Measurements from ENCODE around the gene LAMP1. TPM values are rescaled to one million over a fixed set of nuclear protein-coding genes. Genes with fewer than 3 reads are reported as not detected.

Gene LAMP1
- total and polyA plus RNA-seq, 2 donors (not counting 1 experiment from before 2014, with no cell fraction given): 52.1 to 96.1 TPM

DNA sequence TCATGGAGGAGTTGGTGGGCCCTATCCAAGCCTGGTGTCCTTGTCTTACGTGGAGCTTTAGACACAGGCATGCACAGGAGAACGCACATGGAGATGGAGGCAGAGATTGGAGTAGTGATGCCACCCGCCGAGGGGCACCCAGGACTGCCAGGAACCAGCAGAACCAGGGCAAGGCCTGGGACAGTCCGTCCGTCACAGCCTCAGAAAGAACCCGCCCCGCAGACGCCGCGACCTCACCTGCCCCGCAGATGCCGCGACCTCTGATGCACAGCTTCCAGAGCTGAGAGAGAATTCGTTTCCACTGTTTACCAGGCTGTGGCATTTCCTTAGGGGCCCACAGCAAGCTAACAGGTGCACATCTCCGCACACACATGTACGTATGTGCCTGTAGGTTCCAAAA, 51.6 kb downstream of the LAMP1 start:
- Mint-ChIP-seq H3K4me1 (no peaks in the 10 kb centered on the region), H3K4me3 (no peak overlapping the region), H3K9me3 (ENCODE audit: insufficient read depth) (no peaks in the 10 kb centered on the region), H3K27me3 (peaks cover 7% of the 10 kb centered on the region), H3K27ac (no peak overlapping the region)
- ChIA-PET POLR2A (no interaction called here), CTCF (no interaction called here)
- H3K9me3 ChIP-seq (ENCODE audit: control extremely low read depth in 1 of 3, control insufficient read depth in 2 of 3, insufficient read depth in 1 of 3, low read length in 2 of 3): peaks cover 0 to 41% (median 0%) of the 10 kb centered on the region in 3 donors
- no peak for ATAC-seq (ENCODE audit: low read depth)
- H3K4me1 ChIP-seq (ENCODE audit: control insufficient read depth in 2 of 2, insufficient read depth in 2 of 2, low read length in 2 of 2): no peaks in the 10 kb centered on the region
- H3K4me3 ChIP-seq (ENCODE audit: control extremely low read depth in 1 of 5, extremely low read depth in 1 of 5, insufficient read depth in 1 of 5, low read depth in 2 of 5, low read length in 4 of 5): no peak overlapping the region
- H3K4me2 ChIP-seq (replicated peaks; ENCODE audit: low read depth, low read length, poor library complexity, severe bottlenecking): no peak overlapping the region
- H2AFZ ChIP-seq (ENCODE audit: insufficient read depth, low read depth, low read length, poor library complexity, severe bottlenecking): no peak overlapping the region
- no peaks in the 10 kb centered on the region for H3K27me3 ChIP-seq (replicated peaks in 1 of 4; ENCODE audit: control extremely low read depth in 1 of 4, control insufficient read depth in 3 of 4, insufficient read depth in 4 of 4, low read length in 3 of 4)
- 97% methylated on average over 17 of the region's 17 CpGs for WGBS (ENCODE audit: insufficient coverage)
- H3K9ac ChIP-seq (ENCODE audit: low read length): no peak overlapping the region
- no peak for DNase-seq
- no peaks in the 10 kb centered on the region for H3K36me3 ChIP-seq (replicated peaks in 1 of 2; ENCODE audit: control extremely low read depth in 1 of 2, control insufficient read depth in 1 of 2, extremely low read depth in 1 of 2, insufficient read depth in 2 of 2, low read length in 1 of 2)
- H3K27ac ChIP-seq (ENCODE audit: low read length in 2 of 2): no peak overlapping the region
- no peaks in the 10 kb centered on the region for H3K79me2 ChIP-seq (ENCODE audit: control insufficient read depth, insufficient read depth, low read length)
- no peaks in the 10 kb centered on the region for H4K20me1 ChIP-seq (ENCODE audit: control insufficient read depth, insufficient read depth, low read length, poor library complexity, severe bottlenecking)
- intact Hi-C loops (cut with micrococcal nuclease): no loop called here
- TF ChIP-seq, protein P1, sequence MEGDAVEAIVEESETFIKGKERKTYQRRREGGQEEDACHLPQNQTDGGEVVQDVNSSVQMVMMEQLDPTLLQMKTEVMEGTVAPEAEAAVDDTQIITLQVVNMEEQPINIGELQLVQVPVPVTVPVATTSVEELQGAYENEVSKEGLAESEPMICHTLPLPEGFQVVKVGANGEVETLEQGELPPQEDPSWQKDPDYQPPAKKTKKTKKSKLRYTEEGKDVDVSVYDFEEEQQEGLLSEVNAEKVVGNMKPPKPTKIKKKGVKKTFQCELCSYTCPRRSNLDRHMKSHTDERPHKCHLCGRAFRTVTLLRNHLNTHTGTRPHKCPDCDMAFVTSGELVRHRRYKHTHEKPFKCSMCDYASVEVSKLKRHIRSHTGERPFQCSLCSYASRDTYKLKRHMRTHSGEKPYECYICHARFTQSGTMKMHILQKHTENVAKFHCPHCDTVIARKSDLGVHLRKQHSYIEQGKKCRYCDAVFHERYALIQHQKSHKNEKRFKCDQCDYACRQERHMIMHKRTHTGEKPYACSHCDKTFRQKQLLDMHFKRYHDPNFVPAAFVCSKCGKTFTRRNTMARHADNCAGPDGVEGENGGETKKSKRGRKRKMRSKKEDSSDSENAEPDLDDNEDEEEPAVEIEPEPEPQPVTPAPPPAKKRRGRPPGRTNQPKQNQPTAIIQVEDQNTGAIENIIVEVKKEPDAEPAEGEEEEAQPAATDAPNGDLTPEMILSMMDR (IDR thresholded peaks at IDR 0.05): no peak
- no peak for TF ChIP-seq EZH2 (IDR thresholded peaks at IDR 0.05; ENCODE audit: borderline replicate concordance, insufficient read depth, low read depth, low read length, poor library complexity, severe bottlenecking)

DNA sequence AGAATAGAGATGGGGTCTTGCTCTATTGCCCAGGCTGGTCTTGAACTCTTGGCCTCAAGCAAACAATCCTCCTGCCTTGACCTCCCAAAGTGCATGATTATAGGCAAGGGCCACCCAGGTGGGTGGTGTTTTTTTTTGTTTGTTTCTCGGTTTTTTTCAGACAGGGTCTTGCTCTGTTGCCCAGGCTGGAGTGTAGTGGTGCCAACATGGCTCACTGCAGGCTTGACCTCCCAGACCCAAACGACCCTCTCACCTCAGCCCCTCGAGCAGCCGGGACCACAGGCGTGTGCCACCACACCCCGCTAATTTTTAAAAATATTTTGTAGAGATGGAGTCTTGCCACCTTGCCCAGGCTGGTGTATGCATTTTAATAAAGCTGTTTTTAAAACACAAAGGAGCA, 52.0 kb downstream of the LAMP1 start:
- no peaks in the 10 kb centered on the region for H4K20me1 ChIP-seq (ENCODE audit: control insufficient read depth, insufficient read depth, low read length, poor library complexity, severe bottlenecking)
- H3K27me3 Mint-ChIP-seq: peaks cover 7% of the 10 kb centered on the region
- no peaks in the 10 kb centered on the region for H3K4me1 Mint-ChIP-seq
- H3K9ac ChIP-seq (ENCODE audit: low read length): no peak overlapping the region
- H3K4me1 ChIP-seq (ENCODE audit: control insufficient read depth in 2 of 2, insufficient read depth in 2 of 2, low read length in 2 of 2): no peaks in the 10 kb centered on the region
- TF ChIP-seq EZH2 (IDR thresholded peaks at IDR 0.05; ENCODE audit: borderline replicate concordance, insufficient read depth, low read depth, low read length, poor library complexity, severe bottlenecking): no peak
- TF ChIP-seq, protein P1 (IDR thresholded peaks at IDR 0.05): no peak
- no peak overlapping the region for H3K27ac Mint-ChIP-seq
- H3K4me2 ChIP-seq (replicated peaks; ENCODE audit: low read depth, low read length, poor library complexity, severe bottlenecking): no peak overlapping the region
- H2AFZ ChIP-seq (ENCODE audit: insufficient read depth, low read depth, low read length, poor library complexity, severe bottlenecking): no peak overlapping the region
- peaks cover 0 to 2% (median 0%) of the 10 kb centered on the region in 4 experiments for H3K27me3 ChIP-seq (replicated peaks in 1 of 4; ENCODE audit: control extremely low read depth in 1 of 4, control insufficient read depth in 3 of 4, insufficient read depth in 4 of 4, low read length in 3 of 4)
- intact Hi-C loops (cut with micrococcal nuclease): no loop called here
- no peak overlapping the region for H3K4me3 Mint-ChIP-seq
- no peak overlapping the region for H3K27ac ChIP-seq (ENCODE audit: low read length in 2 of 2)
- H3K79me2 ChIP-seq (ENCODE audit: control insufficient read depth, insufficient read depth, low read length): no peaks in the 10 kb centered on the region
- DNase-seq (no peak), ATAC-seq (ENCODE audit: low read depth) (no peak)
- no peak overlapping the region for H3K4me3 ChIP-seq (ENCODE audit: control extremely low read depth in 1 of 5, extremely low read depth in 1 of 5, insufficient read depth in 1 of 5, low read depth in 2 of 5, low read length in 4 of 5)
- H3K9me3 ChIP-seq (ENCODE audit: control extremely low read depth in 1 of 3, control insufficient read depth in 2 of 3, insufficient read depth in 1 of 3, low read length in 2 of 3): peaks cover 0 to 41% (median 0%) of the 10 kb centered on the region in 3 donors
- no peaks in the 10 kb centered on the region for H3K36me3 ChIP-seq (replicated peaks in 1 of 2; ENCODE audit: control extremely low read depth in 1 of 2, control insufficient read depth in 1 of 2, extremely low read depth in 1 of 2, insufficient read depth in 2 of 2, low read length in 1 of 2)
- H3K9me3 Mint-ChIP-seq (ENCODE audit: insufficient read depth): no peaks in the 10 kb centered on the region
- ChIA-PET POLR2A (no interaction called here), CTCF (no interaction called here)
- WGBS (ENCODE audit: insufficient coverage): 57% methylated on average over 1 of the region's 6 CpGs
